Neuron (in vitro differentiated cells): ENCODE measurements around the gene SEC11C.
"Not testable (repeated sequence)": the region's sequence is repeated elsewhere in the genome, so short reads cannot be mapped to it uniquely, and the experiment has no call there.

Source experiments
- H2AFZ ChIP-seq: one replicate; pipeline ENCODE4 v1.6.1; 2013; ENCODE audit warnings: low read depth, mild to moderate bottlenecking, inconsistent platforms, low read length, moderate library complexity
- H3K27me3 ChIP-seq: one replicate; pipeline ENCODE4 v1.6.1; 2013; ENCODE audit warnings: low read length; ENCODE audit not compliant: insufficient read depth
- H3K36me3 ChIP-seq: one replicate; pipeline ENCODE4 v1.6.1; 2013; ENCODE audit warnings: low read length; ENCODE audit not compliant: insufficient read depth
- H3K4me1 ChIP-seq: one replicate; pipeline ENCODE4 v1.6.1; 2013; ENCODE audit warnings: low read length; ENCODE audit not compliant: insufficient read depth
- H3K4me3 ChIP-seq: 2 replicates; pipeline ENCODE4 v1.5.1; 2013; ENCODE audit warnings: mild to moderate bottlenecking, low read length, moderate library complexity
- H3K9me3 ChIP-seq: one replicate; pipeline ENCODE4 v1.6.1; 2013; ENCODE audit warnings: low read length

The SEC11C gene

GRCh38 chr18:59132810-59133465 lies 6.7 kb upstream of the SEC11C start:
- Histone ChIP-seq H3K27me3 (peaks cover 9% of the 10 kb centered on the region), H3K4me1 (no peaks in the 10 kb centered on the region), H3K36me3 (no peaks in the 10 kb centered on the region), H3K4me3 (no peak overlapping the region), H2AFZ (no peak overlapping the region), H3K9me3 (no peaks in the 10 kb centered on the region)

- no peaks in the 10 kb centered on the region for H3K9me3 ChIP-seq
- peaks cover 21% of the 10 kb centered on the region for H3K4me1 ChIP-seq
- peak overlapping the region; percentile 94 for H2AFZ ChIP-seq
Observed at GRCh38 chr18:59139291-59139614, 431 bp upstream of the SEC11C start.

GRCh38 chr18:59140302-59140885 lies 710 bp downstream of the SEC11C start:
- H3K27me3 ChIP-seq: no peaks in the 10 kb centered on the region
- H3K9me3 ChIP-seq: no peaks in the 10 kb centered on the region
- H3K4me3 ChIP-seq: peak overlapping the region; percentile 80
- no peaks in the 10 kb centered on the region for H3K36me3 ChIP-seq
- H2AFZ ChIP-seq: peak overlapping the region; percentile 94
- peaks cover 21% of the 10 kb centered on the region for H3K4me1 ChIP-seq

More at GRCh38 chr18:59139291-59139614, 431 bp upstream of the SEC11C start:
- H3K4me3 ChIP-seq: peak overlapping the region; percentile 80
- no peaks in the 10 kb centered on the region for H3K27me3 ChIP-seq
- H3K36me3 ChIP-seq: no peaks in the 10 kb centered on the region

- Histone ChIP-seq H2AFZ (peak overlapping the region; percentile 0), H3K27me3 (no peaks in the 10 kb centered on the region), H3K9me3 (no peaks in the 10 kb centered on the region), H3K36me3 (no peaks in the 10 kb centered on the region), H3K4me3 (peak overlapping the region; percentile 80), H3K4me1 (peaks cover 21% of the 10 kb centered on the region)
Observed at GRCh38 chr18:59141294-59142068, 1.8 kb downstream of the SEC11C start.

- Histone ChIP-seq H3K4me1 (peaks cover 21% of the 10 kb centered on the region), H3K4me3 (no peak overlapping the region), H3K36me3 (no peaks in the 10 kb centered on the region), H3K27me3 (no peaks in the 10 kb centered on the region), H3K9me3 (no peaks in the 10 kb centered on the region), H2AFZ (peak overlapping the region; percentile 0)
Observed at GRCh38 chr18:59142274-59142673, 2.6 kb downstream of the SEC11C start.

- not testable (repeated sequence) for H3K27me3 ChIP-seq, H3K9me3 ChIP-seq, H2AFZ ChIP-seq, H3K4me3 ChIP-seq, H3K36me3 ChIP-seq
- H3K4me1 ChIP-seq: peaks cover 21% of the 10 kb centered on the region
Observed at GRCh38 chr18:59142800-59143416, 3.2 kb downstream of the SEC11C start.

GRCh38 chr18:59143441-59143840 lies 3.8 kb downstream of the SEC11C start:
- H3K27me3 ChIP-seq: no peaks in the 10 kb centered on the region
- no peak overlapping the region for H2AFZ ChIP-seq
- no peaks in the 10 kb centered on the region for H3K36me3 ChIP-seq
- H3K4me1 ChIP-seq: peaks cover 21% of the 10 kb centered on the region
- H3K4me3 ChIP-seq: no peak overlapping the region
- H3K9me3 ChIP-seq: no peaks in the 10 kb centered on the region

- Histone ChIP-seq H3K27me3 (no peaks in the 10 kb centered on the region), H3K36me3 (no peaks in the 10 kb centered on the region), H3K4me1 (peaks cover 21% of the 10 kb centered on the region), H3K9me3 (no peaks in the 10 kb centered on the region), H2AFZ (no peak overlapping the region), H3K4me3 (no peak overlapping the region)
Observed at GRCh38 chr18:59144483-59144882, 4.8 kb downstream of the SEC11C start.

- Histone ChIP-seq H3K4me1 (peaks cover 21% of the 10 kb centered on the region), H2AFZ (no peak overlapping the region), H3K4me3 (no peak overlapping the region), H3K27me3 (no peaks in the 10 kb centered on the region), H3K36me3 (peaks cover 3% of the 10 kb centered on the region), H3K9me3 (no peaks in the 10 kb centered on the region)
Observed at GRCh38 chr18:59145055-59145454, 5.4 kb downstream of the SEC11C start.

- Histone ChIP-seq H3K4me3 (no peak overlapping the region), H3K36me3 (peaks cover 21% of the 10 kb centered on the region), H3K4me1 (no peaks in the 10 kb centered on the region), H3K9me3 (no peaks in the 10 kb centered on the region), H2AFZ (no peak overlapping the region), H3K27me3 (no peaks in the 10 kb centered on the region)
Observed at GRCh38 chr18:59148192-59148591, 8.5 kb downstream of the SEC11C start.

- no peaks in the 10 kb centered on the region for H3K4me1 ChIP-seq
- no peak overlapping the region for H2AFZ ChIP-seq
- no peaks in the 10 kb centered on the region for H3K9me3 ChIP-seq
- H3K4me3 ChIP-seq: no peak overlapping the region
- H3K27me3 ChIP-seq: no peaks in the 10 kb centered on the region
- H3K36me3 ChIP-seq: peaks cover 24% of the 10 kb centered on the region
Observed at GRCh38 chr18:59149007-59149406, 9.3 kb downstream of the SEC11C start.

- H3K9me3 ChIP-seq: no peaks in the 10 kb centered on the region
- no peak overlapping the region for H3K4me3 ChIP-seq
- no peaks in the 10 kb centered on the region for H3K4me1 ChIP-seq
- H3K27me3 ChIP-seq: no peaks in the 10 kb centered on the region
- no peak overlapping the region for H2AFZ ChIP-seq
- peaks cover 24% of the 10 kb centered on the region for H3K36me3 ChIP-seq
Observed at GRCh38 chr18:59149416-59149815, 9.7 kb downstream of the SEC11C start.

- H3K4me1 ChIP-seq: peaks cover 5% of the 10 kb centered on the region
- H3K36me3 ChIP-seq: peaks cover 24% of the 10 kb centered on the region
- H3K27me3 ChIP-seq: no peaks in the 10 kb centered on the region
- no peaks in the 10 kb centered on the region for H3K9me3 ChIP-seq
- H2AFZ ChIP-seq: no peak overlapping the region
- H3K4me3 ChIP-seq: no peak overlapping the region
Observed at GRCh38 chr18:59150236-59150635, 10.6 kb downstream of the SEC11C start.
